ENCODE measurements around the gene CACNA1E.

DNA sequence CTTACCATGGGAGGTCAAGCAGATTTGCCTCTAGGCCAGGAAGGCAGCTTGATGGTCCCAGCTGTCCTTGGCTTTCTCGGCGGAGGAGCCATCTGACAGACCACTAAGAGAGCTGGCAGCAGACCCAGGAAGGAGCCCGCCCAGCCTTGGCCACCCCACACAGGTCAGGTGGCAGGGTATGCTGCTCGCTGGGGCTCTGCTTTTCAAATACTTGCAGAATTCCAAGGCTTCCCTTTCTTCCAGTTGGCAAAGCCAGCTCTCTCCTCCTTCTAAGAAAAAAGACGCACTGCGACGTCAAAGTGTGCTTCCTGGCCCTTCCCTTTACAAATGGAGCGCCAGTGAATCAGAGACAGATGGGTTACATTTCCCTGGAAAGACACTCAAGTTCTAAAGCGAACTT is 229.4 kb downstream of the CACNA1E start:
- TF ChIP-seq POLR2A (IDR thresholded peaks at IDR 0.05) = no peak
- TF ChIP-seq, protein P1, sequence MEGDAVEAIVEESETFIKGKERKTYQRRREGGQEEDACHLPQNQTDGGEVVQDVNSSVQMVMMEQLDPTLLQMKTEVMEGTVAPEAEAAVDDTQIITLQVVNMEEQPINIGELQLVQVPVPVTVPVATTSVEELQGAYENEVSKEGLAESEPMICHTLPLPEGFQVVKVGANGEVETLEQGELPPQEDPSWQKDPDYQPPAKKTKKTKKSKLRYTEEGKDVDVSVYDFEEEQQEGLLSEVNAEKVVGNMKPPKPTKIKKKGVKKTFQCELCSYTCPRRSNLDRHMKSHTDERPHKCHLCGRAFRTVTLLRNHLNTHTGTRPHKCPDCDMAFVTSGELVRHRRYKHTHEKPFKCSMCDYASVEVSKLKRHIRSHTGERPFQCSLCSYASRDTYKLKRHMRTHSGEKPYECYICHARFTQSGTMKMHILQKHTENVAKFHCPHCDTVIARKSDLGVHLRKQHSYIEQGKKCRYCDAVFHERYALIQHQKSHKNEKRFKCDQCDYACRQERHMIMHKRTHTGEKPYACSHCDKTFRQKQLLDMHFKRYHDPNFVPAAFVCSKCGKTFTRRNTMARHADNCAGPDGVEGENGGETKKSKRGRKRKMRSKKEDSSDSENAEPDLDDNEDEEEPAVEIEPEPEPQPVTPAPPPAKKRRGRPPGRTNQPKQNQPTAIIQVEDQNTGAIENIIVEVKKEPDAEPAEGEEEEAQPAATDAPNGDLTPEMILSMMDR (IDR thresholded peaks at IDR 0.05) = no peak
